OCI-M1 (cell line): ENCODE data around the gene MYO7B.

Source experiments
- DNase-seq: peaks from one replicate; lab custom pipeline; 2025; lab: John Stamatoyannopoulos, UW

The MYO7B gene

DNA sequence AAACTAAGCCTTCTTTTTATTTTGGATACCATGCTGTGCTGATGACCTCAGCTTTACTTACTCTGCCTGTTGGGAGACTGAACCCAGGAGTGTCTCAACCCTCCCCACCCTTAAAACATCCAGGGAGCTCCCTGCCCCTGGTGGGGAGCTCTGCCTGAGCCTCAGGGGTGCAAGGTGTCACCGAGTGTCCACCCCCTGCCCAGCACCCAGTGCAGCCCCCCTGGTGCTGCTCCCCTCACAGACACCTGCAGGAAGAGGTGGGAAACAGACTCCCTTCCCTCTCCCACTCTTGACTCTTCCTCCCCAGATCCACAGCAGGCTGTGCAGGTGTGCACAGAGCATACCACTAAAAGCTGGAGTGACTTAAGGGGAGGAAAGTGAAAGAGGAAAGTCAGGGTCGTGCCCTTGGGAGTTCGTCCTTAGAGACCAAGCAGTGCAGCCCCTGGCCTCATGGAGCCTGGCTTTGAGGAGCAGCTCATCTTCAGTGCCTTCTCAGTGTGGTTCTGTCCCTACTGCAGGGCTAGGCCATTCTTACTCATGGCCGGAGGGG lies 51.3 kb downstream of the MYO7B start:
- no peak for DNase-seq

DNA sequence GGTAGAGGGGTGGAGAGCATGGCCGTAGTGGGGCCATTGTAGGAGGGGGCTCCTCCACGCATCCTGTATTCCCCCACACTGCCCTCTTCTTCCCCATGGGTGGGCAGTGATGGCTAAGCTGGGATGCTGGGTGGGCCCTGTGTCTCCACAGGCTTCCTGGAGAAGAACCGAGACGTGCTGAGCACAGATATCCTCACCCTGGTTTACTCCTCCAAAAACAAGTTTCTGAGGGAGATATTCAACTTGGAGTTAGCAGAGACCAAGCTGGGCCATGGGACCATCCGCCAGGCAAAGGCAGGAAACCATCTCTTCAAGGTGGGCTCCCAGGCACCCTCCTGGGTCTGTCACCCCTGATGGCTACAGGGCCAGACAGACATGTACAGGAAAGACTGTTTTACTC lies 52.8 kb downstream of the MYO7B start:
- no peak for DNase-seq

DNA sequence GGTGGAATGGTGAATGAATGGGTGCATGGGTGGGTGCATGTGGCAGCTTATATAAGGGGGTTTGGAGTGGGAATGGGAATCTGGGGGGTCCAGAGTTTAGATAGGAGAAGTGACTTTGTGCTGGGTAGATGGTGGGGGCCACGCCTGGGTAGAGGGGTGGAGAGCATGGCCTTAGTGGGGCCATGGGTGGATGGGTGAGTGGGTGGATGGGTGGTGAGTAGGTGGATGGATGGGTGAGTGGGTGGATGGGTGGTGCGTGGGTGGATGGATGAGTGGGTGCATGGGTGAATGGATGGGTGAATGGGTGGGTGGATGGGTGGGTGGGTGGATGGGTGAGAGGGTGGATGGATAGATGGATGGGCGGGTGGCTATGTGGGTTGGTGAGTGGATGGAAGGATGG lies 53.9 kb downstream of the MYO7B start:
- DNase-seq = no peak

DNA sequence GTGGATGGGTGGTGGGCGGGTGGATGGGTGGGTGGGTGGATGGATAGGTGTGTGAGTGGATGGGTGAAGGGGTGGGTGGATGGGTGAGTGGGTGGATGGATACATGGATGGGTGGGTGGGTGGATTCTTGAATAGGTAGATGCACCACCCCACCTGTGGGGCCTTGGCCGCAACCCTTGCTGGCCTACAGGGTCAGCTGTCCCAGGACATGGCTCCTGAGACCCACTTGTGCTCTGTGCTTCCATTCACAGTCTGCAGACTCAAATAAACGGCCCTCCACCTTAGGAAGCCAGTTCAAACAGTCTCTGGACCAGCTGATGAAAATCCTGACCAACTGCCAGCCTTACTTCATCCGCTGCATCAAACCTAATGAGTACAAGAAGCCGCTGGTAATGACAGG lies 54.4 kb downstream of the MYO7B start:
- no peak for DNase-seq

DNA sequence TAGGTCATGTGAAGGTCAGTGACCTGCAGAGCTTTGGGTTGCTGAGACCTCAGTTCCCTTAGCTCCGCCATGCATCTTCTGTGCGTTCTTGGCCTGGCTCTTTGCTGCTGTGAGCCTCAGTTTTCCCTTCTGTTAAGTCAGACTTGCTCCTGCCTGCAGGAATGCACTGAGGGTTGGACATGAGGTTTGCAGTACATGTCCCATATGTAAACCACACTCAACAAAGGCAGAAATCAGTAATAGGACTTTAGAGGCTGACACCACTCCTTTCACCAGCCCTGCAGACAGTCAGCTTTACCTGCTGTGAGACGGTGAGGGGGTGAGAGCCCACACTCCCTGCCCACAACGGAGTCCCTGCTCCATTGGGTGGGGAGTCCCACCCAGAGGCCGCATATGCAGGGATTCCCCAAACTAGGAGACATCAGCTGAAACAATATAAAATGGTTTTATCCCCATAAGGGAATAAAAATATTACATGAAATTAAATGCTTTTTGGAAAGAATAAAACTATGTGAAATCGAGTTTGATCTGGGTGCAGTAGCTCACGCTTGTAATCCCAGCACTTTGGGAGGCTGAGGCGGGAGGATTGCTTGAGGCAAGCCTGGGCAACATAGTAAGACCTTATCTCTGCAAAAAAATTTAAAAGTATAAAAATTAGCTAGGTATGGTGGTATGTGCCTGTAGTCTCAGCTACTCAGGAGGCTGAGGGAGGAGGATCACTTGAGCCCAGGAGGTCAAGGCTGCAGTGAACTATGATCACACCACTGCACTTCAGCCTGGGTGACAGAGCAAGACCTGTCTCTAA lies 55.1 kb downstream of the MYO7B start:
- DNase-seq = no peak

DNA sequence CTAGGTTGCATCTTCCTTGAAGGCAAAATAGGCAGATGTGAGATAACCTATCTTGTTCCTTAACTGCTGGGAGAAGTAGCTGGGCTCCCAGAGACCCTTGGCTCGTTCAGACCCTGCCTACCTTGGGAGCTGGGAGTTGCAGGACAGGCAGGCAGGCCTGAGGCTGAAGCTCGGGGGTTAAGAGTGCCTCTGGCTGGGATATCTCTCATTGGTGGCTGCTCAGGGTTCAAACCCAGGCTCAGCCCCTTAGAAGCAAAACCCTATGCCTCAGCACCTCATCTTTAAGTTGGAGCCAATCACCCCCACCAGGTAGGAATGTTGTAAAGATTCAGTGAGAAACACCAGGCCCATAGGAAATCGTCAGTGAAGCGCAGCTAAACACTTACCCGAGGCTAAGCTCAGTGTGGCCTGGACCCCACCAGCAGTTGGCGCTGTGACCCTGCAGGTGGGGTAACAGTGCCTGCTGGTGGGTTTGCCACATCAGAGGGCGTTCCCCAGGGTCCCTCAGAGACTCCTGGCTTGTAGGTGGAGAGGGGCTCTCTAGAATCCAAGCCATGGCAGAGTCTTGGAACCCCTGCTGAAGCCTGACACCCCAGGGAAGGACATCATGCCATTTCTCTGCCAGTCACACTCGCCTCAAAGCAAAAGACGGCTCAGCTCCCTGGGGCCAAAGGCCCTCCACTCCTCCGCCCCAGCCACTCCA lies 55.9 kb downstream of the MYO7B start:
- peak; percentile 62 for DNase-seq

DNA sequence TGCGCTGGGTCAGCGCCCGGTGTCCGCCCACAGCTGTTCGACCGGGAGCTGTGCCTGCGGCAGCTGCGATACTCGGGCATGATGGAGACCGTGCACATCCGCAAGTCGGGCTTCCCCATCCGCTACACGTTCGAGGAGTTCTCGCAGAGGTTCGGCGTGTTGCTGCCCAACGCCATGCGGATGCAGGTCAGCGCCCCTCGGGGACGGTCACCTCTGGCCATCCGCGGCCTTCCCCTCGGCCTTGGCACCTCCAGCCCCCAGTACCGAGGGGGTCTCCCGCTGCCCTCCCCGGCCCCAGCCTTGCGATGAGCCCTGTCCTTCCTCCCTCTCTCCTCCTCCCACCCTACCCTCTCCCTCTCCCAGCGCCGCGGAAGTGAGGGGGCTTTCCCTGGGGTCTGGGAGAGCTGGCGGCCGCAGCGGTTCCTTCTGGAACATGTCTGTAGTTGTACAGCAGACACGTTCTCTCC lies 57.3 kb downstream of the MYO7B start:
- no peak for DNase-seq

DNA sequence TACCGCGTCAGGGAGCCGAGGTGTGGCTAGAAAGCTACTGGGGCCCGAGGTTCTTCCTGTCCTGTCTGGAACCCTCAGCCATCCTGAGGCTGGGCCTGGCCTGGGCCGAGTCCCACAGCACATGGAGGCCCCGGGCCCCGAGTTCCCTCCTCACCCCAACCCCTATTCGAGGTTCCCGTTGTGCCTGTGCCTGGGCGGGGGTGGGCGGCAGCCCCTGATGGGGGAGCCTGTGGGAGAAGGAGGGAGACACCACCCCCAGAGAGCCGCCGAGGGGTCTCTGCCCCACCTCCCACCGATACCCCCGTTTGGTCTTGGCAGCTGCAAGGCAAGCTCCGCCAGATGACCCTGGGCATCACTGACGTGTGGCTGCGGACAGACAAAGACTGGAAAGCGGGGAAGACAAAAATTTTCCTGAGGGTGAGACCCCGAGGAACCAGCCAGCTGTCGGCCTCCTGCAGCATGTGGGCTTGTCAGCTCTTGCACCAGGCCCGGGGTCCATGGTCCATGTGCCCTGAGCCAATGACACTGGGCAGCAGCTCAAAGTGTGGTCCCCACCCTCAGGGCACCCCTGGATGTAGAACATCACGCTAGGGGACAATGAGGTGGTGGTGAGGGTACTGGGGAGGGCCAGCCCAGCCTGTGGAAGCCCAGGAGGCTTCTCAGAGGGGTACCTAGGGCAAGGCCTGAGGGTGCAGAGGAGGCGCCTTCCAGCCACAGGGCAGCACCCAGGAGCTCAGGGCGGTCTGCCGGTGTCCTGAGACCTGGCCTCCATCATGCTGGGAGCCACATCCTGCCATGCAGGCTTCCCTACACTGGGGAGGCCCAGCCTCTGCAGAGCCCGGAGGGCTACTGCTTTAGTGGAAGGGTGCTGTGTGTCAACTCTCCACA lies 58.0 kb downstream of the MYO7B start:
- DNase-seq = no peak

DNA sequence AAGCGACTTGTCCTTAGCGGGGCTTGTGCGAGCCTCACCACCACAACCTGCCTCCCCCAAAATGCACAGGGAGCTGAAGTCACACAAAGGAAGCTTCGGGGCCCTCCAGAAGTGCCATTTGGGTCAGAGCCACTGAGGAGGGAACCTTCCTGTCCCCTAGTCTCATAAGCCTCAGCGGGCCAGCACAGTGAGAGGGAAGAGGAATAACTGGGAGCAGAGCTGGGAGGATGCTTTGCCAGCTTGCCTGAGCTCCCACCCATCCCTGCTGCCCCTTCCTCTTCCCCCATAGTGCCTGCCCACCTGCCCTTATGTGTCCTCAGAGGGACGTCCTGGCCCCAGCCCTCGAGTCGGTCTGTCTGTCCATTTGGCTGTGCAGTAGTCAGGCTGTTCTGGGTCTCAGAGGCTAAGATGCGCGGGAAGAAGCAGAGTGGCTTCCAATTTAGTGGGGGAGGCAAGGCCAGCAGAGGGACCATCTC lies 58.7 kb downstream of the MYO7B start:
- DNase-seq = no peak

DNA sequence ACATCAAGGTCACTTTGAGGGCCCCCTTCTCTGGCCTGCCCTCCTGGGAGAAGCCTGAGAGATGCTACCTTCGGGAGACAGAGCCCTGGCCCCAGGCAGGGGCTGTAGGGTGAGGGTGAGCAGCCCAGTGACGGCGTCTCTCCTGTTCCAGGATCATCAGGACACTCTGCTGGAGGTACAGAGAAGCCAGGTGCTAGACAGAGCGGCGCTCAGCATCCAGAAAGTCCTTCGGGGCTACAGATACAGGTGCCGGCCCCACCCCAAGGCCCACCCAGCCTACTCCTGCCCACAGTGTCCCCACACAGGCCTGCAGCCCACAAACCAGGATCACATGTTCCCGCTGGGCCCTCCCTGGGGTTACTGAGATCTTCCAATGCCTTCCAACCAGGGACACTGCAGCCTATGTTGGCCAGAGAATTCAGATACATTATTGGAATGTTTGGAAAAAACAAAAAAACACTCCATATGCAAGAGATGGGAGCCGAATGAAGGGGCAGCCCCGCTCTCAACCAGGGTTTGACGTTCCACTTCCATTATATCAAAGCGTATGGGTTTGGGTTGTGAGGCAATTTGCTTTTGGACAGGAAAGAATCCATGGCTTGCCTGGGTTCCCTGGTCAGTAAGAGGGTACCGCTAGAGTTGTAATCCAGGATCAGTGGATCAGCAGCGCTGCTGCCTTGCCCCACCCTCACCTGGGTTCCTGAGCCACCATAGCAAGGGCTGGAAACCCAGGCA lies 61.0 kb downstream of the MYO7B start:
- no peak for DNase-seq

DNA sequence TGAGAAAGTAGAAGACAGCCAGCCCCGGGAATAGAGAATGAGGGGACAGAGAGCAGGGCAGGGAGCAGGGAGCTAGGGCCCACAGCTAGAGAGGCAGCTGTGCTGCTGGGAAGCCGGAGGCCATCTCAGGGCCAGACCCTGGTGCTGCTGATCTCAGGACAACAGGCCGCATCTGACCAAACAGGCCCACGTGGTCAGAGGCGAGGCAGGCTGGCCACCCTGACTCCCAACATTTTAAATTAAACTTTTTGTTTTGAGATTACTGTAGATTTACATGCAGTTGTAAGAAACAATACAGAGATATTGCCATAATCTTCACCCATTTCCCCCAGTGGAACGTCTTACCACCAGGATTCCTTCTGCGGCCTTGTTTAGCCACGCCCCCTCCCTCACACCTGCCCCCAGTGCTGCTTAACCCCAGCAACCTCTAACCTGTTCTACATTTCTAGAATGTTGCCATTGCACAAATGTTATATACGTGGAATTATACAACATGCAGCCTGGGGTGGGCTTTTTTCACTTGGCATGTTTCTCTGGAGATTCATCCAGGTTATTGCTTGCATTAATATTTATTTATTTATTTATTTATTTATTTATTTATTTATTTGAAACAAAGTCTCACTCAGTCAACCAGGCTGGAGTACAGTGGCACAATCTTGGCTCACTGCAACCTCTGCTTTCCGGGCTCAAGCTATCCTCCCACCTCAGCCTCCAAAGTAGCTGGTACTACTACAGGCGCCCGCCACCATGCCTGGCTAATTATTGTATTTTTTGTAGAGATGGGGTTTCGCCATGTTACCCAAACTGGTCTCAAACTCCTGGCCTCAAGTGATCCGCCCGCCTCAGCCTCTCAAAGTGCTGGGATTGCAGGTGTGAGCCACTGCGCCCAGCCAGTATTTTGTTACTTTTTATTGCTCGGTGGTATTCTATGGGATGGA lies 61.8 kb downstream of the MYO7B start:
- no peak for DNase-seq

DNA sequence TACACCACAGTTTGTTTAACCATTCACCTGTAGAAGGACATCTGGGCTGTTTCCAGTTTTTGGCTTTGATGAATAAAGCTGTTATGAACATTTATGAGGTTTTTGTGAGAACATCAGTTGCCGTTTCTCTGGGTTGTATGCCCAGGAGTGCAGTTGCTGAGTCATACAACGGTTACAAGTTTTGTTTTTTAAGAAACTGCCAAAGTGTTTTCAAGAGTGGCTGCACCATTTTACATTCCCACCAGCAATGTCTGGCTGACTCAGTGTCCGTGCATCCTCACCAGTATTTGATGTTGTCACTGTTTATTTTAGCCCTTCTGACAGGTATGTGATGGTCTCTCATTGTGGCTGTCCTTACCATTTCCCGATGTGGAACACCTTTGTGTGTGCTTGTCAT lies 62.5 kb downstream of the MYO7B start:
- no peak for DNase-seq

DNA sequence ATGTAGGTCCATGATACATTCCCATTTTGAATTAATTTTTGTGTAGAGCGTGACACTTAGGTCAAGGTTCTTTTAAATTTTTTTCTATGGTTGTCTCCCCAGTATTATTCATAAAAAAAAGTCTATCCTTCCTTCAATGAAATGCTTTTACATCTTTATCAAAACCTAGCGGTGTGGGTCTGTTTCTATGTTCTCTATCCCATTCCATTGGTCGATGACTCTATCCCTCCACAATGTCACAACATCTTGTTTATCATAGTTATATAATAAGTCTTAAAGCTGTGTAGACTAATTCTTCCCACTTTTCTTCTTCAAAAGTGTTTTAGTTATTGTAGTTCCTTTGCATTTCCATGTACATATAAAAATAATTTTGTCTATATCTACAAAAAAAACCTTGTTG lies 63.2 kb downstream of the MYO7B start:
- no peak for DNase-seq

DNA sequence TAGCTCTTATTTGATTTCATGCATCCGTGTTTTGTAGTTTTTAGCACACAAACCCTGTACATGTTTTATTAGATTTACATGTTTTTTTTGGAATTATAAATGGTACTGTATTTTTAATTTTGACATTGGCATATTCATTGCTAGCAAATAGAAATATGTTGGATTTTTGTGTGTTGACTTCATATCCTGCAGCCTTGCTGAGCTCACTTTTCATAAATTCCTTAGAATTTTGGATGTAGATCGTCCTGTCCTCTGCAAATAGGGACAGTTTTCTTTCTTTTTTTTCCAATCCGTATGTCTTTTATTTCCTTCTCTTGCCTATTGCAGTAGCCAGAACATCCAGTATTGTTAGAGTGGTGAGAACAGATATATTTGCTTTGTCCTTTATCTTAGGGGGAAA lies 63.7 kb downstream of the MYO7B start:
- DNase-seq = no peak

DNA sequence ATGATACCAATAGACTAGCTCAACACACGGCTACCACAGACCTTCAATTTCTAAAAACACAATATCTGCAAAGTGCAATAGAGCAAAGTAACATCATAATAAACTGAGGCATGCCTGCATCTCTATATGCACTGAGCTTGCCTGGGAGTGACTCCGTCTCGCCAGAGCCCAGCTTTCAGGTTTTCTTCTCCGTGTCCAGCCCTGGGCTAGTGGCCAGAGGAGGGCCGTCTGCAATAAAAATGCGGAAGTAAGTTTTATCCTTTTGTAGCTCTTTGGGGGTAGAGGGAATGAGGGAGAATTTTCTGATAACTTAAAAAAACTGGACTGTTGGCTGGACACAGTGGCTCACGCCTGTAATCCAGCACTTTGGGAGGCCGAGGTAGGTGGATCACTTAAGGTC lies 69.5 kb downstream of the MYO7B start:
- no peak for DNase-seq

DNA sequence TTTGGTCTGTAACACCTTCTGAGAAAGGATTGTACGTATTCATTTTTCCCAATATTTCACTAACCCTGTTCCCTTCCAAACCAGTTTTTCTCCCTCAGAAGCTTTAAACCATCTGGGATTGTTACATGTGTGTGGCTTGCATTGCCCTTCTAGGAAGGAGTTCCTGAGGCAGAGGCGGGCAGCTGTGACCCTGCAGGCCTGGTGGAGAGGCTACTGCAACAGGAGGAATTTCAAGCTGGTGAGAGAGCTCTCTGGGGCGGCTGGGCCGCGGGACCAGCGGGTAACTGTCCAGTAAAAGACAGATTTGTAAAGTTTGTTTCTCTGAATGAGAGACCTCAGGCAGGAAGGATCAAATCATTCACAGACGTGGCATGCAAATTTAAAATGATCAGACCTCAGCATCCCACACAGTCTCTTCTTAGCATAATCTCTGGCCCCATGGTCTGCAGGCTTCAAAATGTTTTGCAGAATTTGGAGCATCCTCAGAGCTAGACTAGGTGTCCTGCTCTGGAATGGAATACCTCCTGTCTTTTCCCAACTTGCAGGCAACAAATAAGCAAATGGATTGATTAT lies 70.3 kb downstream of the MYO7B start:
- DNase-seq = no peak

DNA sequence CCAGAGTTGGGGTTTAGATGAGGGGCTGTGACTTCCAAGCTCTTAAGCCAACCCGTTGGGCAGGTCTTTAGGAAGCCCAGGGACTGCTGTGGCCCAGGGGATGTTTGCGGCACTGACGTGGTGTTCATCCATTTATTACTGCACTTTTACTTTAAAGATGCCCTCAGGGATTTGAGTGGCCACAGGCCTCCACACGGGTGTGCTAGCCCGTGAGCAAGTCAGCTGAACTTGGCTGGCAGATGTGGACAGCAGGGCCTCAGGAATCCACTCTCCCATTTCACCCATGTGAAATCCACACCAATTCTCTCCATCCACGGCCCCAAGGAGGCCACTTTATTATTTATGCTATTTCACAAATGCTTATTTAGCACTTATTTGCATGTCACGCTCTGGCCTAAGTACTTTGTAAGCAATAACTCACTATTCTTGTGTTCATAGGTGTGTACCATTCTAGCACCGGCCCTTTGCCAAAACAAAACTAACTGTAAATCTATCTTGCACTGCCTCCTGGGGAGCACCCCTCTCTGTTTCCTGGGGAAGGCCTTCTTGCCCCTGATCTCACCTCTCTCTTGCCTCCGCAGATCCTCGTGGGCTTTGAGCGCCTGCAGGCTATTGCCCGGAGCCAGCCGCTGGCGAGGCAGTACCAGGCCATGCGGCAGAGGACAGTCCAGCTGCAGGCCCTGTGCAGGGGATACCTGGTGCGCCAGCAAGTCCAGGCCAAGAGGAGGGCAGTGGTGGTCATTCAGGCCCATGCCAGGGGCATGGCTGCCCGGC lies 71.3 kb downstream of the MYO7B start:
- no peak for DNase-seq

DNA sequence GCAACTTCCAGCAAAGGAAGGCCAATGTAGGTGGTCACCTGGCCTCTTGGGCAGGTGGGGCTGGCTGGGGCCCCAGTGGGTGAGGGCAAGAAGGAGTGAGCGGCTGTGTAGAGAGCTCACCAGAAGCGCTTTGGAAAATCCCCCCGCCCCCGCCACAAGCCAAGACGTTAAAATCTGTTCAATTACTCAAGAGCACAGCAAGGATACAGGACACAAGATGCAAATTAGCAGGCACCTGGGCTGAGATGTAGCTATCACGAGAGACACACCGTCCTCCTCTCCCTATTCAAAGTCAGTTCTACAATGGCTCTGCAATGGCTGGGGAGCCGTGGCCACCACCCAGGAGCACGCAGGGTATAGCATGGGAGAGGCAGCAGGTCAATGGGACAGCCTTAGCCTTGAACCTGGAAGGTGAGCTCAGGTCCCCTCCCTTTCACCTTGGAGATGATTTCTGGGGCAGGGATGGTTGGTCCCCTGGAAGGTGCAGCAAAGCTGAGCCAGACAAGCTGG lies 72.0 kb downstream of the MYO7B start:
- no peak for DNase-seq
